SK-N-SH treated with all-trans-retinoic acid at 6 μM for 48 hours (cell line): Measurements from ENCODE around the gene CD3G.

ENCODE experiments used
- ATAC-seq: fragments of 200-7000 bp; cut with Tn5 transposase; 3 replicates; pipeline ENCODE4 v1.9.1; 2020; ENCODE audit warnings: mild to moderate bottlenecking, moderate library complexity
- CREB5 ChIP-seq: fragments of 250-450 bp; sonication (Bioruptor Pico); IDR thresholded peaks from 2 replicates; pipeline ENCODE4 v1.5.1; 2020; ENCODE audit warnings: low read depth, mild to moderate bottlenecking, moderate library complexity
- CSDC2 ChIP-seq: fragments of 250-450 bp; sonication (Bioruptor Pico); IDR thresholded peaks from 2 replicates; pipeline ENCODE4 v1.5.0; 2020; ENCODE audit warnings: mild to moderate bottlenecking, moderate library complexity
- CSRNP3 ChIP-seq: fragments of 250-450 bp; sonication (Bioruptor Pico); IDR thresholded peaks from 2 replicates; pipeline ENCODE4 v1.5.1; 2021; ENCODE audit warnings: mild to moderate bottlenecking, moderate library complexity
- ESRRG ChIP-seq: fragments of 250-450 bp; sonication (Bioruptor Pico); IDR thresholded peaks from 2 replicates; pipeline ENCODE4 v1.6.1; 2021; ENCODE audit warnings: mild to moderate bottlenecking
- GLIS3 ChIP-seq: fragments of 250-450 bp; sonication (Bioruptor Pico); IDR thresholded peaks from 2 replicates; pipeline ENCODE4 v1.5.0; 2020; ENCODE audit warnings: mild to moderate bottlenecking, moderate library complexity
- ISL1 ChIP-seq: fragments of 250-450 bp; sonication (Bioruptor Pico); IDR thresholded peaks from 2 replicates; pipeline ENCODE4 v2.1.2; 2022; ENCODE audit warnings: mild to moderate bottlenecking, moderate library complexity
- OSR1 ChIP-seq: fragments of 250-450 bp; sonication (Bioruptor Pico); IDR thresholded peaks from 2 replicates; pipeline ENCODE4 v1.8.0; 2022; ENCODE audit warnings: moderate library complexity, mild to moderate bottlenecking, inconsistent platforms
- PATZ1 ChIP-seq: fragments of 250-450 bp; sonication (Bioruptor Pico); IDR thresholded peaks from 2 replicates; pipeline ENCODE4 v1.8.0; 2020; ENCODE audit warnings: mild to moderate bottlenecking, moderate library complexity, borderline replicate concordance
- PPARA ChIP-seq: fragments of 250-450 bp; sonication (Bioruptor Pico); IDR thresholded peaks from 2 replicates; pipeline ENCODE4 v1.5.0; 2020; ENCODE audit warnings: mild to moderate bottlenecking, borderline replicate concordance
- SNAI2 ChIP-seq: fragments of 250-450 bp; sonication (Bioruptor Pico); IDR thresholded peaks from 2 replicates; pipeline ENCODE4 v1.5.0; 2020; ENCODE audit warnings: mild to moderate bottlenecking, moderate library complexity
- TCF4 ChIP-seq: fragments of 250-450 bp; sonication (Bioruptor Pico); IDR thresholded peaks from 2 replicates; pipeline ENCODE4 v1.8.0; 2021; ENCODE audit warnings: mild to moderate bottlenecking, moderate library complexity, borderline replicate concordance
- TOX ChIP-seq: fragments of 250-450 bp; sonication (Bioruptor Pico); IDR thresholded peaks from 2 replicates; pipeline ENCODE4 v1.8.0; 2021; ENCODE audit warnings: mild to moderate bottlenecking, moderate library complexity, borderline replicate concordance
- TSHZ2 ChIP-seq: fragments of 250-450 bp; sonication (Bioruptor Pico); IDR thresholded peaks from 2 replicates; pipeline ENCODE4 v1.5.0; 2020; ENCODE audit warnings: mild to moderate bottlenecking, moderate library complexity
- ZC3H10 ChIP-seq: fragments of 250-450 bp; sonication (Bioruptor Pico); IDR thresholded peaks from 2 replicates; pipeline ENCODE4 v1.5.1; 2021; ENCODE audit warnings: mild to moderate bottlenecking, moderate library complexity
- ZFP3 ChIP-seq: fragments of 250-450 bp; sonication (Bioruptor Pico); IDR thresholded peaks from 2 replicates; pipeline ENCODE4 v1.5.0; 2020; ENCODE audit warnings: mild to moderate bottlenecking, moderate library complexity
- ZFP30 ChIP-seq: fragments of 450-650 bp; formaldehyde crosslinking; IDR thresholded peaks from 2 replicates; pipeline ENCODE4 v1.5.0; 2022; ENCODE audit warnings: mild to moderate bottlenecking, moderate library complexity
- ZNF565 ChIP-seq: fragments of 450-650 bp; formaldehyde crosslinking; conservative IDR thresholded peaks from 2 replicates; pipeline ENCODE4 v1.5.0; 2020; ENCODE audit warnings: low read depth, mild to moderate bottlenecking, moderate library complexity
- ZNF70 ChIP-seq: fragments of 450-650 bp; formaldehyde crosslinking; IDR thresholded peaks from 2 replicates; pipeline ENCODE4 v1.5.0; 2020; ENCODE audit warnings: mild to moderate bottlenecking, moderate library complexity
- ZNF8 ChIP-seq: fragments of 450-650 bp; formaldehyde crosslinking; IDR thresholded peaks from 2 replicates; pipeline ENCODE4 v1.5.0; 2020; ENCODE audit warnings: mild to moderate bottlenecking, moderate library complexity

CD3G gene

GRCh38 chr11:118370774-118371173 lies 26.6 kb downstream of the CD3G start:
- peak; percentile 43; the same call in 1 of the 3 replicates for ATAC-seq

GRCh38 chr11:118373263-118373662 lies 29.1 kb downstream of the CD3G start:
- ATAC-seq, result no peak
- TF ChIP-seq ISL1 (CRISPR knock-in tag) (no peak), ZC3H10 (CRISPR knock-in tag) (no peak), ZNF70 (CRISPR knock-in tag) (no peak), PATZ1 (CRISPR knock-in tag) (no peak), ZNF8 (CRISPR knock-in tag) (no peak), PPARA (CRISPR knock-in tag) (no peak), TSHZ2 (CRISPR knock-in tag) (no peak), ESRRG (CRISPR knock-in tag) (no peak), SNAI2 (CRISPR knock-in tag) (no peak)

More at GRCh38 chr11:118370774-118371173, 26.6 kb downstream of the CD3G start:
- TF ChIP-seq TOX (CRISPR knock-in tag) (no peak), GLIS3 (CRISPR knock-in tag) (no peak), TCF4 (CRISPR knock-in tag) (no peak), ISL1 (CRISPR knock-in tag) (no peak), PPARA (CRISPR knock-in tag) (no peak), PATZ1 (CRISPR knock-in tag) (no peak), OSR1 (CRISPR knock-in tag) (no peak), ZNF565 (CRISPR knock-in tag) (no peak), CSRNP3 (CRISPR knock-in tag) (no peak), CSDC2 (CRISPR knock-in tag) (no peak), ZFP30 (CRISPR knock-in tag) (no peak)
- TF ChIP-seq, all 23 proteins: peak for 0

- ATAC-seq, result no peak
- no peak for TF ChIP-seq TCF4 (CRISPR knock-in tag)
- no peak for TF ChIP-seq CSRNP3 (CRISPR knock-in tag)
- TF ChIP-seq TSHZ2 (CRISPR knock-in tag), result no peak
- no peak for TF ChIP-seq OSR1 (CRISPR knock-in tag)
- no peak for TF ChIP-seq ZC3H10 (CRISPR knock-in tag)
- no peak for TF ChIP-seq ISL1 (CRISPR knock-in tag)
- no peak for TF ChIP-seq ZFP3 (CRISPR knock-in tag)
- TF ChIP-seq CREB5, result no peak
- no peak for TF ChIP-seq SNAI2 (CRISPR knock-in tag)
- no peak for TF ChIP-seq ZNF70 (CRISPR knock-in tag)
- no peak for TF ChIP-seq ZFP30 (CRISPR knock-in tag)
- no peak for TF ChIP-seq PATZ1 (CRISPR knock-in tag)
- no peak for TF ChIP-seq ZNF565 (CRISPR knock-in tag)
- no peak for TF ChIP-seq ESRRG (CRISPR knock-in tag)
Measured at GRCh38 chr11:118373871-118374270, 29.7 kb downstream of the CD3G start.
